ENCODE measurements around the gene MCAT. TPM values are rescaled to one million over a fixed set of nuclear protein-coding genes. Genes with fewer than 3 reads are reported as not detected.
A peak's percentile ranks its signal among the peaks of the same experiment; 100 is the strongest.

MCAT gene
- polyA plus RNA-seq, 1 experiment: 19.4 TPM

GRCh38 chr22:43186272-43187170, 43.3 kb upstream of the MCAT start, which contains the start of gene TTLL12:
TTLL12 (minus strand) TSS chr22:43187134; CDS start chr22:43187069, 65 bp downstream.
- H3K4me3 ChIP-seq (ENCODE audit: low read depth, low read length): peak within 1 kb of the TSS; percentile 66
- H3K36me3 ChIP-seq (ENCODE audit: control insufficient read depth, insufficient read depth, low read length): peaks cover 4% of the 10 kb centered on the region; the same call in 1 of the 2 replicates
- ChIA-PET POLR2A (interaction anchor here (0.6 to 0.7 kb wide), 4 partner anchors 11 to 801 kb away, joined by 3 to 4 read pairs (median 4); no protein-coding TSS in a partner anchor), CTCF (interaction anchor here (0.7 to 1.3 kb wide), 5 partner anchors 11 to 191 kb away, joined by 3 to 5 read pairs (median 4); no protein-coding TSS in a partner anchor)
- peaks cover 2% of the 10 kb centered on the region for H3K27me3 ChIP-seq (ENCODE audit: control insufficient read depth, insufficient read depth, low read length)
- TF ChIP-seq CTCF (IDR thresholded peaks at IDR 0.05; ENCODE audit: insufficient read depth, low read depth, low read length): no peak
- no peak for DNase-seq (ENCODE audit: low read depth)

DNA sequence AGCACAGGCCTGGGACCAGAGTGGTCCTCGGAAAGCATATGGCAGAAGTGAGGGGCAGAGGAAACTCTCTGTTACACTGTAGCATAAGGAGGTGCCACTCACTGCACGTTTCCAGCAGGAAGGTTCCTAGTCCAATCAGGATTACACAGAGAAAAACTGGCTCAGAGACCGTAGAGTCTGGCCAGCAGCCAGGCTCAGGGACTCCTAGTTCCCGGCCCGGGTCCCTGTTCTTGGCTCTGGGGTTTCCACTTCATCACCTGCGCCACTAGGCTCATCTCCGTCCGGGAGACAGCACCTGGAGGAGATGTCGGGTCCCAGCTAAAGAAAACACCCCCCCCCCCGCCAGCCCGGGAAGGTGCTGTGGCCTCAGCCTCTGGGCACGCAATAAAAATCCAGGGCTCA, 42.7 kb upstream of the MCAT start:
- Histone ChIP-seq H3K27me3 (ENCODE audit: control insufficient read depth, insufficient read depth, low read length) (no peaks in the 10 kb centered on the region), H3K36me3 (ENCODE audit: control insufficient read depth, insufficient read depth, low read length) (peaks cover 5% of the 10 kb centered on the region; the same call in 1 of the 2 replicates), H3K4me3 (ENCODE audit: low read depth, low read length) (peak overlapping the region; percentile 66)
- ChIA-PET CTCF (no interaction called here), POLR2A (no interaction called here)
- TF ChIP-seq CTCF (IDR thresholded peaks at IDR 0.05; ENCODE audit: insufficient read depth, low read depth, low read length): no peak
- no peak for DNase-seq (ENCODE audit: low read depth)

DNA sequence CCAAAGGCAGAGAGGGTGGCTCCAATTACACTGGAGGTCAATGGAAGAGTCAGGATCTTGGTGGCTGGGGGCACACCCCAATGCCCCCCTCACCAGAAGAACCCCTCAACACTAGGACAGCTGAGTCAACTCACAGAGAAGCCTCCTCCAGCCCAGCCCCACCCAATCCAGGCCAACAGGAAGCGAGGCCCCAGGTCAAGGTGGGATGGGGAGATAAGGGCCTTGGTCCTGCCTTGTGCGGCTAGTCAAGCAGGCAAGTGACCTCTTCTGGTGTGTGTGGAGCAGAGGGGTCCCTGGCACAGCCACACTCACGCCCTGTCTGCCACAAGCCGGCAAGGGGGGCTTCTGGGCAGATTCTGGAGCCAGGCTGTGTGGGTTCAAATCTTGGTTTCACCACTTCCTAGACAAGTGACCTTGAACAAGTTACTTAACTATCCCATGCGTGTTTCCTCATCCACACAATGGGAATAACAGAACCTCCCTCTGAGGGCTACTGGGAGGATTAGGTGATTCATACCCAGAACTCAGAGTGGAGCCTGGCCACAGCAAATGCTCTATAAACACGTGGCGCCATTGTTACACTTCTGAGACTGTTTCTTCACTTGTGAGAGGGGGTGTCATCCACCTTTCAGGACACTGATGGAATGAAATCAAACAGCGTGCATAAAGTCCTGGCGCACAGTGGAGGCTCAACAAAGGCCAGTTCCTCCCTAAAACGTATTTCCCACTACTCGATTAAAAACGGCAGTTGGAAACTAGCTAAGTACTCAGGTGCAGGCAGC, 40.5 kb upstream of the MCAT start:
- Histone ChIP-seq H3K27me3 (ENCODE audit: control insufficient read depth, insufficient read depth, low read length) (no peaks in the 10 kb centered on the region), H3K4me3 (ENCODE audit: low read depth, low read length) (no peak overlapping the region), H3K36me3 (ENCODE audit: control insufficient read depth, insufficient read depth, low read length) (peaks cover 15% of the 10 kb centered on the region)
- DNase-seq (ENCODE audit: low read depth): no peak
- no peak for TF ChIP-seq CTCF (IDR thresholded peaks at IDR 0.05; ENCODE audit: insufficient read depth, low read depth, low read length)
- ChIA-PET POLR2A (no interaction called here), CTCF (no interaction called here)

GRCh38 chr22:43182726-43183125, 39.5 kb upstream of the MCAT start:
- POLR2A ChIA-PET: no interaction called here
- CTCF ChIA-PET: interaction anchor here (1.2 kb wide), 1 partner anchor 9 kb away, joined by 3 read pairs; no protein-coding TSS in a partner anchor
- no peak for TF ChIP-seq CTCF (IDR thresholded peaks at IDR 0.05; ENCODE audit: insufficient read depth, low read depth, low read length)
- H3K36me3 ChIP-seq (ENCODE audit: control insufficient read depth, insufficient read depth, low read length): peaks cover 17% of the 10 kb centered on the region
- H3K27me3 ChIP-seq (ENCODE audit: control insufficient read depth, insufficient read depth, low read length): no peaks in the 10 kb centered on the region
- no peak for DNase-seq (ENCODE audit: low read depth)
- no peak overlapping the region for H3K4me3 ChIP-seq (ENCODE audit: low read depth, low read length)

- no peak for TF ChIP-seq CTCF (IDR thresholded peaks at IDR 0.05; ENCODE audit: insufficient read depth, low read depth, low read length)
- H3K4me3 ChIP-seq (ENCODE audit: low read depth, low read length): no peak overlapping the region
- POLR2A ChIA-PET: no interaction called here
- no peak for DNase-seq (ENCODE audit: low read depth)
- CTCF ChIA-PET: interaction anchor here (1.2 kb wide), 1 partner anchor 8 kb away, joined by 3 read pairs; no protein-coding TSS in a partner anchor
- no peaks in the 10 kb centered on the region for H3K27me3 ChIP-seq (ENCODE audit: control insufficient read depth, insufficient read depth, low read length)
- peaks cover 17% of the 10 kb centered on the region for H3K36me3 ChIP-seq (ENCODE audit: control insufficient read depth, insufficient read depth, low read length)
Observed at GRCh38 chr22:43182118-43182517, 38.9 kb upstream of the MCAT start.
